ENCODE results near the gene PISD.

The PISD gene

GRCh38 chr22:31682751-31683150 lies 20.7 kb upstream of the PISD start:
- CTCF ChIA-PET, result interaction anchor here (0.7 to 1.3 kb wide), 3 partner anchors 17 to 398 kb away, joined by 3 to 4 read pairs (median 3); no protein-coding TSS in a partner anchor
- no peaks in the 10 kb centered on the region for H3K4me1 ChIP-seq (ENCODE audit: control insufficient read depth, insufficient read depth, low read length)
- TF ChIP-seq ZNF112 (tag by site-specific recombination; IDR thresholded peaks at IDR 0.05) (no peak), ZNF391 (tag by site-specific recombination; IDR thresholded peaks at IDR 0.05; ENCODE audit: borderline replicate concordance, low read depth) (no peak), TCF7L2 (IDR thresholded peaks at IDR 0.05; ENCODE audit: borderline replicate concordance, low read depth, low read length) (no peak), ZFP37 (tag by site-specific recombination; IDR thresholded peaks at IDR 0.05) (no peak), ZBTB1 (tag by site-specific recombination; IDR thresholded peaks at IDR 0.05) (no peak), ZNF707 (tag by site-specific recombination; IDR thresholded peaks at IDR 0.05) (no peak), ZBTB20 (tag by site-specific recombination; IDR thresholded peaks at IDR 0.05) (no peak), INSM2 (tag by site-specific recombination; IDR thresholded peaks at IDR 0.05) (no peak), ZNF830 (tag by site-specific recombination; IDR thresholded peaks at IDR 0.05; ENCODE audit: low read depth) (no peak), ZFP3 (tag by site-specific recombination; IDR thresholded peaks at IDR 0.05; ENCODE audit: low read depth) (no peak), ZNF19 (tag by site-specific recombination; IDR thresholded peaks at IDR 0.05; ENCODE audit: low read depth) (no peak), ZNF133 (tag by site-specific recombination; IDR thresholded peaks at IDR 0.05) (no peak), PATZ1 (tag by site-specific recombination; IDR thresholded peaks at IDR 0.05) (no peak), HOXA7 (CRISPR knock-in tag; IDR thresholded peaks at IDR 0.05; ENCODE audit: borderline replicate concordance) (no peak), TRIM28 (IDR thresholded peaks at IDR 0.05; ENCODE audit: borderline replicate concordance, low read length) (no peak), ZNF366 (tag by site-specific recombination; conservative IDR thresholded peaks at IDR 0.05) (no peak), ZNF843 (tag by site-specific recombination; IDR thresholded peaks at IDR 0.05) (no peak), ZNF76 (tag by site-specific recombination; IDR thresholded peaks at IDR 0.05; ENCODE audit: borderline replicate concordance, low read depth) (no peak)
- no peak overlapping the region for H3K4me3 ChIP-seq (ENCODE audit: low read depth, low read length)
- no peak overlapping the region for H3K27ac ChIP-seq (ENCODE audit: extremely low read depth, low read depth, low read length)
- H3K36me3 ChIP-seq (ENCODE audit: control insufficient read depth in 2 of 2, insufficient read depth in 1 of 2, low read length in 2 of 2), result peaks cover 23 to 51% of the 10 kb centered on the region in 2 experiments
- POLR2A ChIA-PET, result no interaction called here
- no peaks in the 10 kb centered on the region for H3K9me3 ChIP-seq (ENCODE audit: control insufficient read depth, insufficient read depth, low read depth, low read length)

GRCh38 chr22:31681349-31682345 lies 19.6 kb upstream of the PISD start:
- no peak overlapping the region for H3K27ac ChIP-seq (ENCODE audit: extremely low read depth, low read depth, low read length)

More at GRCh38 chr22:31681349-31682345, 19.6 kb upstream of the PISD start:
- Histone ChIP-seq H3K9me3 (ENCODE audit: control insufficient read depth, insufficient read depth, low read depth, low read length) (no peaks in the 10 kb centered on the region), H3K36me3 (ENCODE audit: control insufficient read depth in 2 of 2, insufficient read depth in 1 of 2, low read length in 2 of 2) (peaks cover 13 to 42% of the 10 kb centered on the region in 2 experiments), H3K4me3 (ENCODE audit: low read depth, low read length) (no peak overlapping the region), H3K4me1 (ENCODE audit: control insufficient read depth, insufficient read depth, low read length) (no peaks in the 10 kb centered on the region; the same call in 1 of the 2 replicates)
- ChIA-PET CTCF (interaction anchor here (0.5 to 1.5 kb wide), 6 partner anchors 9 to 1303 kb away, joined by 3 to 4 read pairs (median 3); no protein-coding TSS in a partner anchor), POLR2A (interaction anchor here (1.4 kb wide), 1 partner anchor 19 kb away, joined by 4 read pairs; the partner anchor contains the start of gene PISD)
- TF ChIP-seq ZBTB7A (tag by site-specific recombination; IDR thresholded peaks at IDR 0.05; ENCODE audit: low read depth), result no peak
- TF ChIP-seq ZNF600 (tag by site-specific recombination; IDR thresholded peaks at IDR 0.05), result no peak
- TF ChIP-seq ZNF645 (tag by site-specific recombination; IDR thresholded peaks at IDR 0.05), result no peak
